HG02678 (cell line): ENCODE results near the gene COG4.
"Not testable (repeated sequence)": the region's sequence is repeated elsewhere in the genome, so short reads cannot be mapped to it uniquely, and the experiment has no call there.

Experiments used
- ATAC-seq: cut with Tn5 transposase; IDR thresholded peaks from one replicate; pipeline ENCODE4 v1.9.1; 2021; ENCODE audit warnings: mild to moderate bottlenecking, moderate library complexity; ENCODE audit not compliant: unreplicated experiment

The COG4 gene

GRCh38 chr16:70457446-70458166 is 65.7 kb downstream of the COG4 start:
- ATAC-seq, result no peak

- ATAC-seq, result no peak
Measured at GRCh38 chr16:70455910-70456309, 67.4 kb downstream of the COG4 start.

- peak; percentile 87 for ATAC-seq
Measured at GRCh38 chr16:70454222-70455034, 68.9 kb downstream of the COG4 start, which contains the start of gene FCSK. FCSK (plus strand) TSS chr16:70454595; CDS start chr16:70463191, 8,596 bp downstream.

GRCh38 chr16:70453892-70454221 is 69.5 kb downstream of the COG4 start:
- ATAC-seq, result no peak

GRCh38 chr16:70453117-70453891 is 70.0 kb downstream of the COG4 start:
- no peak for ATAC-seq

- not testable (repeated sequence) for ATAC-seq
Measured at GRCh38 chr16:70451004-70451340, 72.4 kb downstream of the COG4 start.

GRCh38 chr16:70450142-70451003 is 73.0 kb downstream of the COG4 start:
- ATAC-seq, result not testable (repeated sequence)

- no peak for ATAC-seq
Measured at GRCh38 chr16:70448075-70448474, 75.3 kb downstream of the COG4 start.

- ATAC-seq, result no peak
Measured at GRCh38 chr16:70444249-70445063, 78.9 kb downstream of the COG4 start.

GRCh38 chr16:70442344-70442743 is 81.0 kb downstream of the COG4 start:
- ATAC-seq, result no peak

GRCh38 chr16:70441406-70441990 is 81.9 kb downstream of the COG4 start:
- ATAC-seq, result no peak

GRCh38 chr16:70440009-70440692 is 83.2 kb downstream of the COG4 start:
- no peak for ATAC-seq

GRCh38 chr16:70438969-70439862 is 84.1 kb downstream of the COG4 start, which contains the start of gene ST3GAL2:
ST3GAL2 (minus strand) TSS chr16:70439100; CDS start chr16:70398530, 40,570 bp downstream.
- peak; percentile 83 for ATAC-seq

GRCh38 chr16:70438585-70438968 is 84.8 kb downstream of the COG4 start:
- no peak for ATAC-seq

- ATAC-seq, result no peak
Measured at GRCh38 chr16:70437582-70438557, 85.5 kb downstream of the COG4 start.

- ATAC-seq, result no peak
Measured at GRCh38 chr16:70437017-70437581, 86.3 kb downstream of the COG4 start.
